ENCODE data around the gene AMD1.
"Not testable (repeated sequence)": the region's sequence is repeated elsewhere in the genome, so short reads cannot be mapped to it uniquely, and the experiment has no call there.

The AMD1 gene
- 558 reads per million, percentile 98 among the genes with 10 or more reads in this experiment for total RNA-seq

DNA sequence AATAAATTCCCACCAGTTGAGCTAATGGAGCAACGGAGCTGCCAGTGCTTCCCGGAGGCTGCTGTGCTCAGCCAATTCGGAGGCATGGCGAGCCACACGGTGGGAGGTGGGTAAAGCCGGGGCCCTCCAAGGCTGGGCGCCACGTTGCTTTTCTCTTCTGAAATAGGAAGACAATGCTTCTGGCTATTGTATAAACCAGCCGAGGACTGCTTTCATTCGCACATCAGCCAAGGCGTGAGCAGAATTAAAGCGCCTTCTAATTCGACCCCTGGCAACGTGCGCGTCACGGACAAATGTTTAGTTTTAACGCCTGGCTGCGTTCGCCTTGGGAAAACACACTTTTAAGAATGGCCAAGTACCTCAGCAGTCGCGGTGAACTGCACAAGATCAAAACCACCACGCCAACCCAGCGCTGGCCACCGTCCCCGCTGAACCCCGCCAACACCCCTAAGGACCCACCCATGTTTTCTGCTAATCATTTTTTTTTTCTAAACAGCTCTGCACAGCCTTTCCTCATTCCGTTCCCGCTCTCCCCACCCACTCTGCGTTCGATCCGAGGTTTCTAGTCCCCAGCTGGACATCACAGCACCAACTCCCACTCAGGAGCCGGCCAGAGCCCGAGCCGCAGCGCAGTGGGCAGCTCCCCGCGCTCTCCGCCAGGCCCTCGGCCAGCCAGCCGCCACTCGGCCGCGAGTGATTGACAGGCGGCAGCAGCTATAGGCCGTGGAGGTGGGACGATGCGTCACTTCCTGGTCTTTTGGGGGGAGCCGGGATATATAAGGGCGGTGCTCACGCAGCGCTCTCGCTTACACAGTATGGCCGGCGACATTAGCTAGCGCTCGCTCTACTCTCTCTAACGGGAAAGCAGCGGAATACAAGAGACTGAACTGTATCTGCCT lies at the start of gene AMD1:
Gene AMD1, plus strand, starts transcription at position 805 of the 899 bp plus-strand sequence. CDS start 321 bp downstream, outside the sequence.
- DNase-seq = peak; percentile 95

DNA sequence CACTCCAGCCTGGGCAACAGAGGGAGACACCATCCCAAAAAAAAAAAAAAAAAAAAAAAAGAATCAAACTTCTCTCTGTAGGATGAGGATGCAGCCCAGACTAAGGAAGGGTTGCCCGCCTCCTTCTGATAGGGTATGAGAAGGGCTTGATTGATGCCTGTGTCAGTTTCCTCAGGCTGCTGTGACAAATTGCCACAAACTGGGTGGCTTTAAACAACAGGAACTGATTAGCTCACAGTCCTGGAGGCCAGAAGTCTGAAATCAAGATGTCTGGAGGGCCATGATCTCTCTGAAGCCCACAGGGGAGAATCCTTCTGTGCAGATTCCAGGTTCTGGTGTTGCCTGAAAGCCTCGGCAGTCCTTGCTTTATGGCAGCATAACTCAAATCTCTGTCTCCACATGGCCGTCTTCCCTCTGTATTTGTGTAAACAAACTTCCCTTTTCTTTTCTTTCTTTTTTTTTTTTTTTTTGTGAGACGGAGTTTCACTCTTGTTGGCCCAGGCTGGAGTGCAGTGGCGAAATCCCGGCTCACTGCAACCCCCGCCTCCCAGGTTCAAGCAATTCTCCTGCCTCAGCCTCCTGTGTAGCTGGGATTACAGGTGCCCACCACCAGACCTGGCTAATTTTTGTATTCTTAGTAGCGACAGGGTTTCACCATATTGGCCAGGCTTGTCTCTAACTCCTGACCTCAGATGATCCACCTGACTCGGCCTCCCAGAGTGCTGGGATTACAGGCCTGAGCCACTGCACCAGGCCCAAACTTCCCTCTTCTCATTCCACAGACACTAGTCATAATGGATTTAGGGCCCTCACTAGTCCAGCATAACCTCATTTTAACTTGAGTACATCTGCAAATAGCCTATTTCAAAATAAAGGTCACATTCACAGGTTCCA lies 48.1 kb upstream of the AMD1 start:
- no peak for DNase-seq

DNA sequence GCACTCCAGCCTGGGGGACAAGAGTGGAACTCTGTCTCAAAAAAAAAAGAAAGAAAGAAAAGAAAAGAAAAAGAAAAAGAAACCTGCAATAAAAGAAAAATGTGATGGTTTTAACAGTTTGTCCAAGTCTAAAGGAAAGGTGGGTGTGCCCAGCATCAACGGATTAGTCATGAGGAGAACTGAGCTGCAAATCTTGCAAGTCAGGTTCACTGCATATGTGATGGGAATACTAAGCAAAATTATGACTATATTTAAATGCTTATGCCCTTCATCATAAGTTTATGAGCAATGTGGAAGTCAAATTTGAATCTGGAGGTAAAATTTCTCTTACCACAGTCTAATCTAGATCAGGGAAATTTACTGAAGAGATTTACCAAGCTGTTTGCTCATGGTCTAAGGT lies 46.2 kb upstream of the AMD1 start:
- no peak for DNase-seq

DNA sequence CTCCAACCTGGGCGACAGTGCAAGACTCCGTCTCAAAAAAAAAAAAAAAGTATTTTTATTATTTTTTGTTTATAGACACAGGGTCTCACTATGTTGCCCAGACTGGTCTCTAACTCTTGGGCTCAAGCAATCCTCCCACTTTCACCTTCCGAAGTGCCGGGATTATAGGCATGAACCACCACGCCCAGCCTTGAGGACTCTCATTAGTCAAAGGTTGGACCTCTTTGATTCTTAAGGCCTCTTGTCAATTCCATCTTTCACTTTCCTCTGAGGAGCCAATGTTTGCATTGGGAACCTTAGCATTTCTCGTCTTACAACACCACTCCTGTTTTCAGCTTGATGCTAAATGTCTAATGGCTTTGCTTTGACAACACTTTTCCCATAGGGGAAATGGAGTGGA lies 43.2 kb upstream of the AMD1 start:
- no peak for DNase-seq

DNA sequence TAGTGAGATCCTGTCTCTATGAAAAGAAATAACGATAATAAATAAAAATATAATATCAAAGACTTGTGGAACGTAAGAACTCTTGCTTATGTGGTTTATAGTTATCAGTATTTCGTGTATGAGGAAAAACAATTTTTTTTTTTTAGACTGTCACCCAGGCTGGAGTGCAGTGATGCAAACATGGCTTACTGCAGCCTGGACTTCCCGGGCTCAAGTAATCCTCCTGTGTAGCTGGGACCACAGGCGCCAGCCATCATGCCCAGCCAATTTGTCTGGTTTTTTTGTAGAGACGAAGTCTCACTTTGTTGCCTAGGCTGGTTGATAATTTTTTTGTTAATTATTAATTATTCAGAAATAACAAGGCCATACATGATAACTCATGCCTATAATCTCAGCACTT lies 40.8 kb upstream of the AMD1 start:
- no peak for DNase-seq

GRCh38 chr6:110835751-110836150 lies 38.8 kb upstream of the AMD1 start:
- not testable (repeated sequence) for DNase-seq

DNA sequence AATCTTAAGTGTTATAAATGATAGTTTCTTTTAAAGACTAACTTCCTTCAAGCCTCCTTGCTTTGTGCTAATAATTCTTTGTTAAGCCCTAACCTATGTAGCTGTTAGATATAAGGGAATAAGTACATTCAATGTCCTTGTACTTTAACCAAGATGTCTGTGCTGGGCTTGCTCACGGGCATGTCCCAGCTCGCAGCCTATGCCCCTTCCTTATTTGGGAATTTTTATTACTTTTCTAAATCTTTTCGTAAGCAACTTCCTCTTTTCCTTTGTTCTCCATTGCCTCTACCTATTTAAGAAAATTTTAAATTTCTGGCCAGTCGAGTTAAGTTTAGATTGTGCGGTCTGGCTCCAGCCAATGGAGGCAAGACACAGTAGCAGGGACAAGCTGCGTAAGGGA lies 33.3 kb upstream of the AMD1 start:
- DNase-seq = no peak

- no peak for DNase-seq
Measured at GRCh38 chr6:110849781-110850180, 24.8 kb upstream of the AMD1 start.

DNA sequence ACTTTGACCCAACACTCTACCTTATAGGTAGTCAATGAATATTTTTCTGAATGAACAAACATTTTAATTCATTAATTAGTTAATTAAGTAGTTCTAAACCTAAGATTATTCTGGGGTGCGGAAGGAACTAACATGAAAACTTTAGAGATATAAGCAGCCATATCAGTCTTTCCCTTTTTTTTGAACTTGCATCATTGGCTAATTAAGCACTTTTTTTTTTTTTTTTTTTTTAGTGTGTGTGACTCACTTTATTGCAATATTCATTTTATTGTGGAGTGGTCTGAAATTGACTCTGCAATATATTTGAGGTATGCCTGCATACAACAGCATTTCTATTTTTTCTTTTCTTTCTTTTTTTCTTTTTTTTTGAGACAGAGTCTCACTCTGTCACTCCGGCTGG lies 21.8 kb upstream of the AMD1 start:
- DNase-seq = no peak

- no peak for DNase-seq
Measured at GRCh38 chr6:110853754-110854477, 20.7 kb upstream of the AMD1 start.

- DNase-seq = no peak
Measured at GRCh38 chr6:110856296-110856695, 18.3 kb upstream of the AMD1 start.

DNA sequence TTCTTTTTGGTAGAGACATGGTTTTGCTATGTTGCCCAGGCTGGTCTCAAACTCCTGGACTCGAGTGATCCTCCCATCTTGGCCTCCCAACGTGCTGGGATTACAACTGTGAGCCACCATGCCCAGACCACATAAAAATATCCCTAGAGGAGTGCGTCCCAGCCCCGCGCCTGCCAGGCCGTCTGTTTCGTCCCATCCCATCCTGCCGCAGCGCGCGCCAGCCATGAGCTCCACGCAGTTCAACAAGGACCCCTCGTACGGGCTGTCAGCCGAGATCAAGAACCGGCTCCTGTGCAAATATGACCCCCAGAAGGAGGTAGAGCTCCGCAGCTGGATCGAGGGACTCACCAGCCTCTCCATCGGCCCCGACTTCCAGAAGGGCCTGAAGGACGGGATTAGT lies 16.6 kb upstream of the AMD1 start:
- no peak for DNase-seq

DNA sequence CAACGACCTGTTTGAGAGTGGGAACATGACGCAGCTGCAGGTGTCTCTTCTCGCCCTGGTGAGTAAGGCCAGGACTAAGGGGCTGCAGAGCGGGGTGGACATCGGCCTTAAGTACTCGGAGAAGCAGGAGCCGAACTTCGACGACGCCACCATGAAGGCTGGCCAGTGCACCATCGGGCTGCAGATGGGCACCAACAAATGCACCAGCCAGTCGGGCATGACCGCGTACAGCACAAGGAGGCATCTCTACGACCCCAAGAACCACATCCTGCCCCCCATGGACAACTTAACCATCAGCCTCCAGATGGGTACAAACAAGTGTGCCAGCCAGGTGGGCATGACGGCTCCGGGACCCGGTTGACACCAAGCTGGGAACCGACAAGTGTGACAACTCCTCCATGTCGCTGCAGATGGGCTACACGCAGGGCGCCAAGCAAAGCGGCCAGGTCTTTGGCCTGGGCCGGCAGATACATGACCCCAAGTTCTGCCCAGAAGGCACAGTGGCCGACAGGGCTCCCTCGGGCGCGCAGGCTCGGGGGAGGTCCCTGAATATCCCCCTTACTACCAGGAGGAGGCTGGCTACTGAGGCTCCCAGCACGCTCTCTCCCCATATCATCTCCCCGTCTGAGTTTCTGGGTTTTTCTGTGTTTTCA lies 15.9 kb upstream of the AMD1 start:
- no peak for DNase-seq

DNA sequence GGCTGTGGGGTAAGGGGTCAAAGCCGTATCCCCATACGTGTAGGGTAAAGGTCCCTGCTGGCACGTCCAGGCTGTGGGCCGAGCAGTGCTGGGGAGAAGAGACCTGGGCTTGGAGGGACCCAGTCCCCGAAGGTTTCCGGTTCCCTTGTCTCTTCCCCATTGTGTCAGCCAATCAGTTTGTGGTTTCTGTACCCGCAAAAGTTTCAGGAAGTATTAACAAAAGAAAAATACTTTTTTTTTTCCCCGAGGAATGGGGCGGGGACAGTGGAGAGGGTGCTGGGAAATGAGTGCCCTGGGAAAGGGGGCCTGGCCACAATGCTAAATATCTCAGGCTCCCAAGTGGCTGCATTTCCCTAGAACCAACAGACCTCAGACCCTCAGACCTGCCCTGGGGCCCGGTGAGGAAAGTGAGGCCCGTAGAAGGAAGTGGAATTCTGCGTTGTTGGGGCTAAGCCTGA lies 15.2 kb upstream of the AMD1 start:
- no peak for DNase-seq

DNA sequence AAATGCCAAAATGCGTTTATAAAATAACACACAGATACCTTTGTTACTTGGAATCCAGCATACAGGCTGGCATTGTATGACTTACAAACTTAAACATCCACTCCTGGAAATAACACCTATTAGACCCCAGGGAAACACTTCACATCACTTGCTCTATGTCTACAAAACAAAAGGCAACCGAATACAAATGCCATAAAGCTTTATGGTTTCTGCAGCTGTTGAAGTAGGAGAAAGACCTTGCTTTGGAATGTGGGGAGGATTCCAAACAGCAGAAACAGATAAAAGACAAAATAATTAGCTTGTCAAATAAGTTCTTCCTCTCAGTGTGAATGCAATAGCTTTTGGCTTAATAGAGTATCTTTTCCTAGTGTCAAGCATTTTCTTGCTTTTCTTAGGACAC lies 9.8 kb upstream of the AMD1 start:
- no peak for DNase-seq

DNA sequence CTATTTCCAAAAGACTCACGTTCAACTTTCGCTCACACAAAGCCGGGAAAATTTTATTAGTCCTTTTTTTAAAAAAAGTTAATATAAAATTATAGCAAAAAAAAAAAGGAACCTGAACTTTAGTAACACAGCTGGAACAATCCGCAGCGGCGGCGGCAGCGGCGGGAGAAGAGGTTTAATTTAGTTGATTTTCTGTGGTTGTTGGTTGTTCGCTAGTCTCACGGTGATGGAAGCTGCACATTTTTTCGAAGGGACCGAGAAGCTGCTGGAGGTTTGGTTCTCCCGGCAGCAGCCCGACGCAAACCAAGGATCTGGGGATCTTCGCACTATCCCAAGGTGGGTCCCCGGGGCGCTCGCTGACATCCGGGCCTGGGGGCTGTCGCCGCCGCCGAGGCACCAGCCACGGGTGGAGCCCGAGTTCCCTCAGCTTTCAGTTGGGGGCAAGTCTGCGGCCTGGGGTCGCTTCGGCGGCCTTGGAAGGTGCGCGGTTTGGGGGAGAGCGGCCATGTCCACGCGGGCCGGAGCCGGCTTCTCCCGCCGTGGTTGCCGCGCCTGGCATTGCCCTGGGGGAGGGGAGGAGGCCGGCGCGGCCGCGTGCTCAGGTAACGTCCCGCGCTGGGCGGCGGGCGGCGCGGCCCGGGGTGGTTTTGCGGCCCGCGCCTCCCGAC lies 429 bp downstream of the AMD1 start:
- peak; percentile 33 for DNase-seq

DNA sequence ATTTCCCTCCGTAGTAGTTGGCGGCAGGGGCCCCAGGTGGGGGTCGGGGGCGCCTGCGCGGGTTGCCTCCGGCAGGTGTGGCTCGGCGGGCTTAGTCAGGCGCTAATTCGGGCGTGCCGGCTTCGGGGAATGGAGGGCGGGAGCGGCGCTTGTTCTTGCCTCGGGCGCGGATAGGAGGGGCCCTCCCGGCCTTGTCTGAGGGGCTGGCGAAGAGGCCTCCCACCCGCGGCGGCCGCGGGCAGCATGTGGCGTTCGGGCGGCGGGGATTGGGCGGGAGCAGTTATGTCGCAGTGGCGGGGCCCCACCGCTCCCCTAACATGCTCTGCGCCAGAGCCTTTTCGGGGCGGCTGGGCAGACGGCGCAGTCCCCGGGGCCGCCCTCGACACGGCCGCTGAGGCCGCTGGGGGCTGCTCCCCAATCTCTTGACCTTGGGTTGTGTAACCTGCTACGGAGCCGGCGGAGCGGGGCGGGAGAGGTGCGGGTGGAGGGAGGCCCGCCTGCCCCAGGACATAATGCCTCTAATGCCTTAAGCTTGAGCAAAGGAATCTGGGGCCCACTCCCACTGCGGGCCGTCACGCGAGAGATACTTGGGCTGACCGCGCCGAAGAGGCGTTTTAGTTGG lies 1.1 kb downstream of the AMD1 start:
- DNase-seq = peak; percentile 68

DNA sequence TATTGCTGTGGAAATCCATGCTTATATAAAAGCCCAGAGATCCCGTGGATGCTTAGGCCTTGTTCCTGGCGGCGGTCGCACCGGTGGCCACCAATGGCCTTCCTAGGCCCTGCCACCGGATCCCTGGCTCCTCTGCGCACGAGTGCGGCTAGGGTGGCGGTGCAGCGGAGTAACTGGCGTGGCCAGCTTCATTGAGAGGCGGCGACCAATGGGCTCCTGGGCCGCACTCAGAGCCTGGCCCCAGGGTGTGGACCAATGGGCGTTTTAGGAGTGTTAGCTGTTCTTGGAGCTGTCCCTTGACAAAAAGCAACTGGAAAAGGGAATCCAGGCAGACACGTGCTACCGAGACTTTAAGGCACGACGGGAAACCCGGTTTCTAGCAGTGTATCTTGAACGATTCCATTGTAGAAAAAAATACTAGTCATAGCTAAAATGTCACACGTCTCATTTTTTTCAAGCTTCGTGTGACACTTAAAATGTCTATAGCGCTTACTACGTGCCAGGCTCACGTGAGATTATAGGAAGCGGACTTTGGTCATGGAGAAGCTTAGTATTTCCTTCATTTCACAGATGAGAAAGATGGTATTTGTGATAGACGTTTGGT lies 1.7 kb downstream of the AMD1 start:
- DNase-seq = peak; percentile 33

DNA sequence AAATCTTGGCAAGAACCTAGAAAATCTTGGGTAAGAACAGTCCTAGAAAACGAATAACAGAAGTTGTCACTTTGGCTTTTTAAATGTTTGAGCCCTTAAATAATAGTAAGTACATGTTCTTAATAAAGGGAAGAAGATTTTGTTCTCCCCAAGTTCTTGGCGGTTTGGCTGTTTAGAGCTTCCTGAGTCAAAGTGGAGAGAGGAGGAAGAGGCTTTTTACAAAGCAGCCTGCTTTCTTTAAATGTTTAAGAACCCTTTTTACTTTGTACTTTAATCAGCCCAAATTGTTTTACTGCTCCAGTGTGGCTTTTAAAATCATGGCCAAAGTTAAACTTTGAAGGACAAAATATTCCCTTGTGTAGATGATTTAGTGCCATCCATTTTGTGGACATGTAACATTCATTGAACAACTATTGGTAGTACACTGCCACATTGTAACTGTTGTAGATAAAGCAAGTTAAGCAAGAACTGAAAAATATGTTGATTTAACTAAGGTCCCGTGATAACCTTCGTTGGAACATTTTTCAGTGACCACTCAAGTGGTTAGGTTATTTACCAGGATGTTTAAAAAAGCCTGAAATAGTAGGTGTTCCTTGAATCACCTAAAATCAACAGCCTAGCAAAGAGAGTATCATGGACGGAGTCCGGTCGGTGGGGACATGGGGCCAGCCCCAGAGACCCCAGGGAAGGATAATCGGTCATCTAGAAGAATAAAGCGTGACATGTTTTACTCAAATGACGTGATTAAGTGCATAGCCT lies 2.4 kb downstream of the AMD1 start:
- no peak for DNase-seq

- DNase-seq = no peak
Measured at GRCh38 chr6:110877569-110877968, 3.0 kb downstream of the AMD1 start.

Data from effector CD4-positive, alpha-beta T cell (primary cell).